Parathyroid adenoma (tissue), 2 donors: ENCODE measurements around the gene RRM1.

Experiments
- H2AFZ ChIP-seq: fragments of 300-600 bp; sonication (generic); one replicate; pipeline ENCODE4 v1.7.0; 2017; ENCODE audit warnings: antibody characterized with exemption, mild to moderate bottlenecking
- H3K27ac ChIP-seq: fragments of 300-600 bp; sonication (generic); one replicate; pipeline ENCODE4 v1.7.0; 2017
- H3K27me3 ChIP-seq: fragments of 300-600 bp; sonication (generic); one replicate; pipeline ENCODE4 v1.7.0; 2017; ENCODE audit warnings: low read length; ENCODE audit not compliant: control insufficient read depth, insufficient read depth
- H3K36me3 ChIP-seq: fragments of 300-600 bp; sonication (generic); one replicate; pipeline ENCODE4 v1.7.0; 2017; ENCODE audit warnings: low read length; ENCODE audit not compliant: control insufficient read depth, insufficient read depth
- H3K4me1 ChIP-seq: fragments of 300-600 bp; sonication (generic); one replicate; pipeline ENCODE4 v1.7.0; 2017; ENCODE audit warnings: control low read depth
- H3K4me2 ChIP-seq: fragments of 300-600 bp; sonication (generic); one replicate; pipeline ENCODE4 v1.7.0; 2017; ENCODE audit warnings: low read length
- H3K4me3 ChIP-seq: fragments of 300-600 bp; sonication (generic); one replicate; pipeline ENCODE4 v1.7.0; 2017; ENCODE audit warnings: low read depth, low read length
- H3K79me2 ChIP-seq: fragments of 300-600 bp; sonication (generic); one replicate; pipeline ENCODE4 v1.7.0; 2017; ENCODE audit warnings: control low read depth
- H3K9ac ChIP-seq: fragments of 300-600 bp; sonication (generic); one replicate; pipeline ENCODE4 v1.7.0; 2017; ENCODE audit warnings: mild to moderate bottlenecking
- H3K9me3 ChIP-seq: fragments of 300-600 bp; sonication (generic); one replicate; pipeline ENCODE4 v1.7.0; 2017; ENCODE audit warnings: low read length; ENCODE audit not compliant: control insufficient read depth
- CTCF ChIP-seq: fragments of 300-600 bp; sonication (generic); IDR thresholded peaks from one replicate; pipeline ENCODE4 v1.7.0; 2017; ENCODE audit warnings: antibody characterized with exemption, mild to moderate bottlenecking
- donor health status: primary hyperparathyroidism.

The RRM1 gene

GRCh38 chr11:4181782-4182721, 87.5 kb downstream of the RRM1 start:
- Histone ChIP-seq H3K79me2 (no peaks in the 10 kb centered on the region), H3K4me2 (no peak overlapping the region), H3K4me1 (no peaks in the 10 kb centered on the region), H3K4me3 (no peak overlapping the region), H2AFZ (no peak overlapping the region), H3K9ac (no peak overlapping the region), H3K27ac (no peak overlapping the region), H3K36me3 (no peaks in the 10 kb centered on the region), H3K9me3 (no peaks in the 10 kb centered on the region), H3K27me3 (no peaks in the 10 kb centered on the region)
- TF ChIP-seq CTCF: peak; percentile 48

- Histone ChIP-seq H3K4me2 (no peak overlapping the region), H3K27ac (no peak overlapping the region), H3K27me3 (no peaks in the 10 kb centered on the region), H3K9ac (no peak overlapping the region), H3K36me3 (no peaks in the 10 kb centered on the region), H2AFZ (no peak overlapping the region), H3K79me2 (no peaks in the 10 kb centered on the region), H3K4me1 (no peaks in the 10 kb centered on the region), H3K9me3 (no peaks in the 10 kb centered on the region), H3K4me3 (no peak overlapping the region)
- TF ChIP-seq CTCF: no peak
Observed at GRCh38 chr11:4183410-4184057, 88.9 kb downstream of the RRM1 start.

- H3K27ac ChIP-seq: no peak overlapping the region
- H3K9ac ChIP-seq: no peak overlapping the region
- TF ChIP-seq CTCF: no peak
- H3K36me3 ChIP-seq: no peaks in the 10 kb centered on the region
- H3K79me2 ChIP-seq: no peaks in the 10 kb centered on the region
- no peak overlapping the region for H2AFZ ChIP-seq
- H3K4me3 ChIP-seq: no peak overlapping the region
- H3K27me3 ChIP-seq: no peaks in the 10 kb centered on the region
- no peaks in the 10 kb centered on the region for H3K9me3 ChIP-seq
- H3K4me1 ChIP-seq: no peaks in the 10 kb centered on the region
- no peak overlapping the region for H3K4me2 ChIP-seq
Observed at GRCh38 chr11:4184163-4184916, 89.7 kb downstream of the RRM1 start.

- no peak overlapping the region for H3K9ac ChIP-seq
- no peak overlapping the region for H2AFZ ChIP-seq
- TF ChIP-seq CTCF: no peak
Observed at GRCh38 chr11:4185561-4185960, 91.0 kb downstream of the RRM1 start.

More at GRCh38 chr11:4185561-4185960, 91.0 kb downstream of the RRM1 start:
- H3K4me3 ChIP-seq: no peak overlapping the region
- no peaks in the 10 kb centered on the region for H3K27me3 ChIP-seq
- no peaks in the 10 kb centered on the region for H3K79me2 ChIP-seq
- H3K36me3 ChIP-seq: no peaks in the 10 kb centered on the region
- H3K4me2 ChIP-seq: no peak overlapping the region
- no peaks in the 10 kb centered on the region for H3K4me1 ChIP-seq
- H3K27ac ChIP-seq: no peak overlapping the region
- no peaks in the 10 kb centered on the region for H3K9me3 ChIP-seq
